Liver (tissue), 9 donors: ENCODE data around the gene STIM1. TPM values are rescaled to one million over a fixed set of nuclear protein-coding genes. Genes with fewer than 3 reads are reported as not detected.

Experiments used
- DNase-seq: peaks from one replicate; pipeline ENCODE4 v3.0.0-alpha.2; 2017; ENCODE audit warnings: low spot score
- H3K27ac ChIP-seq, 2 donors: one replicate each; pipeline ENCODE4 v1.7.0; 2013; ENCODE audit warnings: inconsistent platforms in 2 of 2, low read length in 2 of 2, control low read depth in 1 of 2, low read depth in 1 of 2, mild to moderate bottlenecking in 1 of 2
- H3K27me3 ChIP-seq, 4 donors: one replicate each; pipeline versions ENCODE4 v1.6.1 to v1.7.0; 2013; ENCODE audit warnings: low read length in 3 of 4, inconsistent platforms in 1 of 4, mild to moderate bottlenecking in 1 of 4, moderate library complexity in 1 of 4; ENCODE audit not compliant: control insufficient read depth in 4 of 4, insufficient read depth in 4 of 4
- H3K36me3 ChIP-seq, 4 donors: one replicate each; pipeline versions ENCODE4 v1.6.1 to v1.7.0; 2013; ENCODE audit warnings: low read length in 3 of 4, mild to moderate bottlenecking in 3 of 4, low read depth in 1 of 4, moderate library complexity in 1 of 4; ENCODE audit not compliant: control insufficient read depth in 4 of 4, insufficient read depth in 3 of 4
- H3K4me1 ChIP-seq, 4 donors: one replicate each; pipeline versions ENCODE4 v1.6.1 to v1.7.0; 2013; ENCODE audit warnings: low read length in 3 of 4, mild to moderate bottlenecking in 3 of 4, moderate library complexity in 1 of 4; ENCODE audit not compliant: control insufficient read depth in 4 of 4, insufficient read depth in 4 of 4
- H3K4me3 ChIP-seq, 3 donors: one replicate each; pipeline versions ENCODE4 v1.6.1 to v1.7.0; 2013; ENCODE audit warnings: low read length in 3 of 3, control low read depth in 1 of 3, low read depth in 1 of 3, mild to moderate bottlenecking in 1 of 3
- H3K9ac ChIP-seq, 2 donors: one replicate each; pipeline ENCODE4 v1.7.0; 2013; ENCODE audit warnings: low read length in 2 of 2, mild to moderate bottlenecking in 2 of 2, moderate library complexity in 2 of 2, control low read depth in 1 of 2, low read depth in 1 of 2
- H3K9me3 ChIP-seq, 4 donors: one replicate each; pipeline versions ENCODE4 v1.6.1 to v1.7.0; 2013; ENCODE audit warnings: low read length in 3 of 4; ENCODE audit not compliant: control insufficient read depth in 4 of 4
- ATF3 ChIP-seq: IDR thresholded peaks from 2 replicates; pipeline ENCODE4 v1.6.1; 2016; ENCODE audit warnings: antibody characterized with exemption
- EGR1 ChIP-seq, 2 donors: IDR thresholded peaks; 2 replicates each; pipeline ENCODE4 v1.6.1; 2016 to 2018; ENCODE audit warnings: antibody characterized with exemption in 2 of 2, low read depth in 2 of 2
- FOXA1 ChIP-seq: IDR thresholded peaks from 2 replicates; pipeline ENCODE4 v1.6.1; 2016; ENCODE audit warnings: antibody characterized with exemption
- FOXA2 ChIP-seq: IDR thresholded peaks from 2 replicates; pipeline ENCODE4 v1.6.1; 2016; ENCODE audit warnings: antibody characterized with exemption
- GABPA ChIP-seq, 2 donors: IDR thresholded peaks in 1 of 2; conservative IDR thresholded peaks in 1 of 2; 2 replicates each; pipeline ENCODE4 v1.6.1; 2016; ENCODE audit warnings: antibody characterized with exemption in 2 of 2, mild to moderate bottlenecking in 1 of 2, moderate library complexity in 1 of 2
- HNF4A ChIP-seq, 2 donors: conservative IDR thresholded peaks; 2 replicates each; pipeline ENCODE4 v1.6.1; 2016; ENCODE audit warnings: antibody characterized with exemption in 2 of 2, mild to moderate bottlenecking in 2 of 2
- HNF4G ChIP-seq: IDR thresholded peaks from 2 replicates; pipeline ENCODE4 v1.6.1; 2016; ENCODE audit warnings: antibody characterized with exemption
- JUND ChIP-seq, 2 donors: IDR thresholded peaks; 2 replicates each; pipeline ENCODE4 v1.6.1; 2016; ENCODE audit warnings: antibody characterized with exemption in 2 of 2
- MAX ChIP-seq: IDR thresholded peaks from 2 replicates; pipeline ENCODE4 v1.6.1; 2016; ENCODE audit warnings: antibody characterized with exemption
- NR2F2 ChIP-seq: IDR thresholded peaks from 2 replicates; pipeline ENCODE4 v1.6.1; 2016; ENCODE audit warnings: antibody characterized with exemption
- RAD21 ChIP-seq, 2 donors: IDR thresholded peaks; 2 replicates each; pipeline ENCODE4 v1.6.1; 2016; ENCODE audit warnings: antibody characterized with exemption in 2 of 2, mild to moderate bottlenecking in 2 of 2
- REST ChIP-seq: IDR thresholded peaks from 2 replicates; pipeline ENCODE4 v1.6.1; 2016; ENCODE audit warnings: antibody characterized with exemption, mild to moderate bottlenecking
- RXRA ChIP-seq, 2 donors: IDR thresholded peaks; 2 replicates each; pipeline ENCODE4 v1.6.1; 2017 to 2018; ENCODE audit warnings: antibody characterized with exemption in 2 of 2, mild to moderate bottlenecking in 1 of 2
- SP1 ChIP-seq: IDR thresholded peaks from 2 replicates; pipeline ENCODE4 v1.6.1; 2018; ENCODE audit warnings: antibody characterized with exemption, mild to moderate bottlenecking
- TAF1 ChIP-seq: conservative IDR thresholded peaks from 2 replicates; pipeline ENCODE4 v1.6.1; 2016; ENCODE audit warnings: antibody characterized with exemption, mild to moderate bottlenecking
- YY1 ChIP-seq: IDR thresholded peaks from 2 replicates; pipeline ENCODE4 v1.6.1; 2016; ENCODE audit warnings: antibody characterized with exemption, mild to moderate bottlenecking
- ZBTB33 ChIP-seq: IDR thresholded peaks from 2 replicates; pipeline ENCODE4 v1.6.1; 2016; ENCODE audit warnings: antibody characterized with exemption
- WGBS: extraction: QIAGEN DNeasy Blood & Tissue Kit; methylation state at CpG from one replicate; pipeline ENCODE4 v1.1.7; 2013; 5-methylcytosine and 5-hydroxymethylcytosine counted together
- polyA plus RNA-seq, 2 donors: library from polyadenylated mRNA; stranded (reverse) in 1 of 2; unstranded in 1 of 2; fragments of 200-250 nt in 1 of 2; fragments of >200 nt in 1 of 2; fragmentation: Nextera tagmentation in 1 of 2; extraction: Ambion mirVana in 1 of 2; gene quantifications; one replicate each; pipeline versions ENCODE4 v1.2.1 to v1.2.3, GENCODE V29; 2013 to 2015
- total RNA-seq, 2 donors: library from RNA; depleted of rRNA; stranded (reverse); fragments of >200 nt; gene quantifications; one replicate each; pipeline ENCODE4 v1.2.3, GENCODE V29; 2014
- donor health status: healthy.
- donor health status: healthy.
- donor health status: healthy.
- donor health status: healthy.
- donor health status: healthy.

The STIM1 gene
- total and polyA plus RNA-seq, 4 donors: 19.7 to 42.9 (median 25.1) TPM

GRCh38 chr11:3944198-3944597 is 88.7 kb downstream of the STIM1 start:
- Histone ChIP-seq H3K36me3 (no peaks in the 10 kb centered on the region), H3K4me3 (no peak overlapping the region), H3K27ac (peak overlapping the region in 1 of 2 donors; percentile 77), H3K4me1 (peaks cover 6 to 22% (median 16%) of the 10 kb centered on the region in 4 donors), H3K9me3 (no peaks in the 10 kb centered on the region), H3K27me3 (no peaks in the 10 kb centered on the region), H3K9ac (no peak overlapping the region)
- TF ChIP-seq TAF1: no peak
- no peak for TF ChIP-seq JUND (IDR thresholded peaks at IDR 0.05)
- no peak for TF ChIP-seq FOXA1
- no peak for TF ChIP-seq GABPA (IDR thresholded peaks at IDR 0.05 in 1 of 2, conservative IDR thresholded peaks at IDR 0.05 in 1 of 2)
- TF ChIP-seq EGR1 (IDR thresholded peaks at IDR 0.05; ENCODE audit: low read depth in 2 of 2): no peak
- TF ChIP-seq ZBTB33: no peak
- TF ChIP-seq ATF3: no peak
- TF ChIP-seq FOXA2: no peak
- TF ChIP-seq MAX: no peak
- no peak for TF ChIP-seq REST
- TF ChIP-seq SP1: no peak
- no peak for TF ChIP-seq NR2F2
- TF ChIP-seq RXRA (IDR thresholded peaks at IDR 0.05): no peak
- WGBS: 90% methylated on average over 1 of the region's 1 CpG
- no peak for DNase-seq

- H3K27me3 ChIP-seq: no peaks in the 10 kb centered on the region
- H3K4me3 ChIP-seq: no peak overlapping the region
- H3K9me3 ChIP-seq: no peaks in the 10 kb centered on the region
- TF ChIP-seq SP1 (no peak), HNF4G (no peak), MAX (no peak), REST (no peak), ATF3 (no peak), RAD21 (IDR thresholded peaks at IDR 0.05) (no peak), HNF4A (conservative IDR thresholded peaks at IDR 0.05) (no peak), TAF1 (no peak), YY1 (no peak), FOXA1 (no peak), GABPA (IDR thresholded peaks at IDR 0.05 in 1 of 2, conservative IDR thresholded peaks at IDR 0.05 in 1 of 2) (no peak), JUND (IDR thresholded peaks at IDR 0.05) (no peak), RXRA (IDR thresholded peaks at IDR 0.05) (no peak), EGR1 (IDR thresholded peaks at IDR 0.05; ENCODE audit: low read depth in 2 of 2) (no peak)
- no peak overlapping the region for H3K9ac ChIP-seq
- WGBS: 72% methylated on average over 2 of the region's 2 CpGs
- no peaks in the 10 kb centered on the region for H3K36me3 ChIP-seq
- H3K4me1 ChIP-seq: peaks cover 9 to 22% (median 16%) of the 10 kb centered on the region in 4 donors
- peak overlapping the region; percentile 49 to 63 for H3K27ac ChIP-seq
- no peak for DNase-seq
Observed at GRCh38 chr11:3946455-3947017, 91.1 kb downstream of the STIM1 start.
